D341Med (cell line): ENCODE data around the gene PLXNA3.

ENCODE experiments used
- DNase-seq: peaks from one replicate; pipeline ENCODE4 v3.0.0; 2012; ENCODE audit warnings: low spot score

PLXNA3 gene

DNA sequence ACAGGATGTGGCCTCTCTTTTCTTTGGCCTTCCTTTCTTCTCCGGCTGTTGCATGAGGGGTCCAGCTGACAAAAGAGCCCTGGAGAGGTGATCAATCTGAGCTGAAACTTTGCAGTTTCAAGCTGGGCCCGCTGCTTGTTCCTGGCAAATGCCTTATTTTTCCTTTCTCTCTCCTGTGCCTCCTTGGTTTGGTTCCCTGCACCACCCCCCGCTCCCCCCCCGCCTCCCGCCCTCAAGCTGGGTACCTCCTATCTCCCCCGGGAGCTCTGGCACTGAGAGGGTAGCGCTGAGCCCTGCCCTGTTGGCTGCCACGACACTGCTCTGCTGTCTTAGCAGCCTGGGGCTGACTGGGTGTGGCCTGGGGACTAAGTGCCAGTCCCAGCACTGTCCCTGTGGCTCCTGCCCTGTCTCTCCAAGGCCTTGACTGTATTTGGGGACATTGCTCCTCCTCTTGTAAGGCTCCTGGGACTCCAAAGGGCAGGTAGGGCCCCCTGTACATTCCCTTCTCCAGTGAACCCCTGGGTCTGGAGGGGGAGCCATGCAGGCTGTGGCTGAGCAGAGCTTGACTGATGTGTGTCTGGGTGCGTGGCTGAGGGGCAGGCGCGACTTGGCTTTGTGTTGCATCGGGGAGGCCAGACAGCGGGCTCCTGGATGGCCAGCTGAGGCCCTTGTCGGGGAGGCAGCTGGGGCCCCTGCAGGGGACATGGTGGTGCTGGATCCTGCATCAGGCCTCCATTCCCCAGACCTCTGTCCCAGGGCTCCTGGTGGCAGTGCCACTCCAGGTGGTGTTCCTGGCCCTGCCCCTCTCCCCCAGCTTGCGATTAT is 1.1 kb downstream of the PLXNA3 start:
- peak; percentile 78 for DNase-seq

DNA sequence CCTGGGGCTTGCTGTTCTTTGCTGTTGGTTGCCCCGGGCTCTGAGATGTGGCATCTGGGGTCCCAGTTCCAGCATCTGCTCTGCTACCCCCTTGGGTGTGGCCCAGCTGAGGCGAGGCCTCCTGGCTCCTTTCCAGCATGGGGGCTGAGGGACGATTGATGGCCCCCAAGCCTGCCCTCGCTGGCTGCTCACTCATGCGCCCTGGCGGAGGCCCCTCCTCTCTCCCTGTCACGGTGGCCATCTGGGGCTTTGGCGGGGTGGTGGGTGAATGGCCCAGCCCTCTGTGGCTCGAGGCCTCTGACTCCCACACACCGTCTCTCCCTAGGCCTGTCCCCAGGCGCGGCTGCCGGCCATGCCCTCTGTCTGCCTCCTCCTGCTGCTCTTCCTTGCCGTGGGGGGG is 1.8 kb downstream of the PLXNA3 start:
- DNase-seq: peak; percentile 43

DNA sequence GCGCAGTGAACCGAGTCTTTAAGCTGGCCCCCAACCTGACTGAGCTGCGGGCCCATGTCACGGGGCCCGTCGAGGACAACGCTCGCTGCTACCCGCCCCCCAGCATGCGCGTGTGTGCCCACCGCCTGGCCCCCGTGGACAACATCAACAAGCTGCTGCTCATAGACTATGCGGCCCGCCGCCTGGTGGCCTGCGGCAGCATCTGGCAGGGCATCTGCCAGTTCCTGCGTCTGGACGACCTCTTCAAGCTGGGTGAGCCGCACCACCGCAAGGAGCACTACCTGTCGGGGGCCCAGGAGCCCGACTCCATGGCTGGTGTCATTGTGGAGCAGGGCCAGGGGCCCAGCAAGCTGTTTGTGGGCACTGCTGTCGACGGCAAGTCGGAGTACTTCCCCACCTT is 2.2 kb downstream of the PLXNA3 start:
- DNase-seq: no peak

DNA sequence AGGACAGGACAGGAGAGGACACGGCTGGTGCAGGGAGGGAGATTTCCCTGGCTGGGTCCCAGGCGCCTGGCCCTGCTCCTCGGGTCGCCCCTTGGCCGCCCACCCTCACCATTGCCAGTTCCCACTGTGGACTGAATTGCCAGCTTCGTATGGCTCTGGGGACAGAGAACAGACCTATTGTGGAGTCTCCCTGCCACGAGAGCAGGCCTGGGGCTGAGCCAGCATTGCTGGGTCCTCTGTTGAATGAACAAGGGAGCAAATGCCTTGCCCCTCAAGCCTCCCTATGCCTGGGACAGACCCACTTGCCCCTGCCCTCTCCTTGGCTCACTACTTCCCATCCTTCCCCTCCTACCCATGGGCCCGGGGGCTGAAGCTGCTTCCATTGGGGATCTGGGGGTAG is 4.3 kb downstream of the PLXNA3 start:
- DNase-seq: no peak

- DNase-seq: no peak
Observed at GRCh38 chrX:154463611-154464220, 5.6 kb downstream of the PLXNA3 start.

DNA sequence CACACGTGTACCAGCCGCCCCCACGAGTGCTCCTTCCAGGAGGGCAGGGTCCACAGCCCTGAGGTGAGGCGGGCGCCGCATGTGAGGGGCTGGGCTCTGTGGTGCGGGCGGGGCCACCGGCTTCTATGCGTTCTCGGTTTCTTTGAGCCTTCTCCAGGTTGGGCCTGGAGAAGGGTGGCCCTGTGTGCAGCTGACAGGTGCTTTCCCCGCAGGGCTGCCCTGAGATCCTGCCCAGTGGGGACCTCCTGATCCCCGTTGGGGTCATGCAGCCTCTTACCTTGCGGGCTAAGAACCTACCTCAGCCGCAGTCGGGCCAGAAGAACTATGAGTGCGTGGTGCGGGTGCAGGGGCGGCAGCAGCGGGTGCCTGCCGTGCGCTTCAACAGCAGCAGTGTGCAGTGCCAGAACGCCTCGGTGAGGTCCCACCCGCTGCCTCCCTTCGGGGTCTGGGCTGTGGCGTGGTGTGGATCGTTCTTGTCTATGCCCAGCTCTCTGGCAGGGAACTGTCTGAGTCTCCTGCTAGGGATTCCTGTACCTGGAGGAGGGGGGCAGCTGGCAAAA is 6.8 kb downstream of the PLXNA3 start:
- no peak for DNase-seq

DNA sequence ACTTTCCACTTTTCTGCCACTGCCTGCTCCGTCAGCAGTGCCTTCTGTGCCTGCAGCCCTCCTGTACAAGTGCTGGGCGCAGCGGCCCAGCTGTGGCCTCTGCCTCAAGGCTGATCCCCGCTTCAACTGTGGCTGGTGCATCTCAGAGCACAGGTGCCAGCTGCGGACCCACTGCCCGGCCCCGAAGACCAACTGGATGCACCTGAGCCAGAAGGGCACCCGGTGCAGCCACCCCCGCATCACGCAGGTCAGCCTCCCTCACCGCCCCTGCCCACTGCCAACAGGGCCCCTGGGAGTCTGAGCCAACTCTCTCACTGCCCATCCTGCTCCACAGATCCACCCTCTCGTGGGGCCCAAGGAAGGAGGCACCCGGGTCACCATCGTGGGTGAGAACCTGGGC is 7.5 kb downstream of the PLXNA3 start:
- DNase-seq: no peak

GRCh38 chrX:154466036-154466435 is 8.0 kb downstream of the PLXNA3 start:
- no peak for DNase-seq

GRCh38 chrX:154466907-154467306 is 8.8 kb downstream of the PLXNA3 start:
- DNase-seq: no peak

DNA sequence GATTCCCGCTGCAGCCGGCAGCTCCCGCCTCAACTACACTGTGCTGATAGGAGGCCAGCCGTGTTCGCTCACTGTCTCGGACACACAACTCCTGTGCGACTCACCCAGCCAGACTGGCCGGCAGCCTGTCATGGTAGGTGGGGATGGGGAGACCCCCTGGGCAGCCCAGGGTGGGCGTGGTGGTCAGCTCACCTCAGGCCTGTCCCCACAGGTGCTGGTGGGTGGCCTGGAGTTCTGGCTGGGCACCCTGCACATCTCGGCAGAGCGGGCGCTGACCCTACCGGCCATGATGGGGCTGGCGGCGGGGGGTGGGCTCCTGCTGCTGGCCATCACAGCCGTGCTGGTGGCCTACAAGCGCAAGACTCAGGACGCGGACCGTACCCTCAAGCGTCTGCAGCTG is 9.5 kb downstream of the PLXNA3 start:
- DNase-seq: no peak

- DNase-seq: no peak
Observed at GRCh38 chrX:154468217-154468616, 10.1 kb downstream of the PLXNA3 start.

DNA sequence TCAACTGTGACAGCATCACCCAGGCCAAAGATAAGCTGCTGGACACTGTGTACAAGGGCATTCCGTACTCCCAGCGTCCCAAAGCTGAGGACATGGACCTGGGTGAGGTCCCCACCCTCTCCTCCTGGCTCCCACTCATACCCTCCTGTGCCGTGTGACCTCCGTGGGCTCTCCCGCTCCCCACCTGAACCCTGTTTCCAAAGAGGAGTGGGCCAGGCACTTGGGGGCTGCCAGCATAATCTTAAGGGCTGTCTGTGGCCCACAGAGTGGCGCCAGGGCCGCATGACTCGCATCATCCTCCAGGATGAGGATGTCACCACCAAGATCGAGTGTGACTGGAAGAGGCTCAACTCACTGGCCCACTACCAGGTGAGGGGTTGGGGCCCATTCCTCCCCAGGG is 11.0 kb downstream of the PLXNA3 start:
- no peak for DNase-seq

DNA sequence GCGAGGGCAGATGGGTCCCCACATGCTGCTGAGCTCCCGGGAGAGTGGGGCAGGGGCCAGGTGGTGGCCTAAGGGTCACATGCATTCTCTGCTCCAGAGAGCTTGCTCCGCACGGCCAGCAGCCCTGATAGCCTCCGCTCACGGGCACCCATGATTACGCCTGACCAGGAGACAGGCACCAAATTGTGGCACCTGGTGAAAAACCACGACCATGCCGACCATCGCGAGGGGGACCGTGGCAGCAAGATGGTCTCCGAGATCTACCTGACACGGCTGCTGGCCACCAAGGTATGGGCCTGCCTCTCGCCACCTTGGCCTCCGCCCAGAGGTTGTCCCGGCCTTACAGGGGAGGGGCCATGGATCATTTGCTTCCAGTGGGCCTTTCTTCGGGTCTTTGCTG is 11.8 kb downstream of the PLXNA3 start:
- DNase-seq: no peak

GRCh38 chrX:154470434-154470833 is 12.4 kb downstream of the PLXNA3 start:
- DNase-seq: no peak

- no peak for DNase-seq
Observed at GRCh38 chrX:154470914-154471568, 13.0 kb downstream of the PLXNA3 start.

- no peak for DNase-seq
Observed at GRCh38 chrX:154471839-154472684, 14.0 kb downstream of the PLXNA3 start.

DNA sequence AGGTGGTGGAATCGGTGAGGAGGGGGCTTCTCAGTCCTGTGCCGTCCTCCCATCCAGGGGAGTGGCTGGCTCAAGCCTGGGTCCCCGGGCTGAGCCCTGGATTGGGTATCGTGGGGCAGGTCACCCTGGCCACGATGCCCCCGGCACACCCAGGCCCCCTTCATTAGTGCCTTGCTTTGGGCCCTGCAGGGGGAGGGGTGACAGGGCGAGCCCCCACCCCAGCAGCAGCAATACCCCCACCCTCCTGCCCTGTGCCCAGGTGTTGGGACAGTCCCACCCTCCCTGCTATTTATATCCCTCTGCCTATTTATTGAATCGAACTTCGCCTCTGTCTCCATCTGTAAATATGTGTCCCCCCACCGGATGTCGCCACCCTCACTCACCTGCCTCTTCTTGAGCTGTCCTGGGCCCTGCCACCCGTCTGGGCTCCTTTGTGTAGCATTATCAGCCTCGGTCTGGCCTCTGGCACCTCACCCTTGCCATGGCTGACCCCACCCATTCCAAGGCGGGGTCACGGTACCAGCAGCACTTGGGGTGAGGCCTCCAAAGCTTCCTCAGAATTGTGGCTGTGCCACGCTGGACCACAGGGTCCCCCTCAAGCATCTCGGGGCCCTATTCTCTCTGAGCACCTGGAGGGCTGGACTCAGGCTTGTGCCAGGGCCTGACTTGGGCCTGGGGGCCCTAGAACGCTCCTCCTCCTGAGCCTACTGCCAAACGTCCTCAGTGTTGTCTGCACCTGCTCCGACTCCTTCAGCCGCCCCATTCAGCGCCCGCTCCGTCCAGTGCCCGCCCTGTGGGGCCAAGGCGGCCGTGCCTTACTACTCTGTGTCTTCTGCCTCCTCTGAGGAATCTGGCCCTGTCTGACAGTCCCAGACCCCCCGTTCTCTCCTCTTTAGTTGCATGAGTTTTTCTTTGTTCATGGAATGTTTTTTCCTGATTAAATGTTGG is 14.9 kb downstream of the PLXNA3 start:
- no peak for DNase-seq

DNA sequence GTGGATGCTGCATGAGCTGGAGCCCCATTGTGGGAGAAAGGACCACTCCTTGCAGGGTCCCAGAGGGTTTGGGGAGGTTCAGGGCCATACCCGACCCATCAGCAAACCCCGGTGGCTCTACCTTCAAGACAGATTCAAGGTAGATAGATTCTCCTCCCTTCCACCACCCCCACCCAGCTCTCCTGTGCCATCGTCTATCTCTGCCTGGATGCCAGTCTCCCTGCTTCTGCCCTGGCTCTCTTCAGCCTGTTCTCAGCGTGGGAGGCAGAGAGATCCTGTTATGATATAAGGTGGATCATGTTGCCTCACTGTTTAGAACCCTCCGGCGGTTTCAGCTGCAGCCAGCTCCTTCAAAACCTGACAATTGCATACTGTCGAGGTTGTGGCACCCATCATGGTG is 15.6 kb downstream of the PLXNA3 start:
- no peak for DNase-seq

DNA sequence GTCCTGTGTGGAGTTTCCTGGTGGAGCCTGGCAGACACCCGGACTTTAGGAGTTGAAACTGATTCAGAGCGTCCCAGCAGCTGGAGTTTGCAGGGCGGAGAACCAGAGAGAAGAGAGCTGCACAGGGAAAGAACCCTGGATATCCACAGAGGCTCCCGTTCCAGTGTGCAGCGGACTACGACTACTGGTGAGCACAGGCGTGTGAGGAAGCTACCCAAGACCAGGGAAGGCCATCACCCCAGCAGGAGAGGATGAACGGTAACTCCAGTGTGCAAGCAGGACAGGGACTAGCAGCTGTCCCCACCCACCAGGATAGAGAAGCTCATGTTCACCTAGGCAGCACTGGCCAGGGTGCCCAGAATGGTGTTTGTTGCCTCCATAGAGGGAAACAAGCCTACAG is 18.7 kb downstream of the PLXNA3 start:
- no peak for DNase-seq

DNA sequence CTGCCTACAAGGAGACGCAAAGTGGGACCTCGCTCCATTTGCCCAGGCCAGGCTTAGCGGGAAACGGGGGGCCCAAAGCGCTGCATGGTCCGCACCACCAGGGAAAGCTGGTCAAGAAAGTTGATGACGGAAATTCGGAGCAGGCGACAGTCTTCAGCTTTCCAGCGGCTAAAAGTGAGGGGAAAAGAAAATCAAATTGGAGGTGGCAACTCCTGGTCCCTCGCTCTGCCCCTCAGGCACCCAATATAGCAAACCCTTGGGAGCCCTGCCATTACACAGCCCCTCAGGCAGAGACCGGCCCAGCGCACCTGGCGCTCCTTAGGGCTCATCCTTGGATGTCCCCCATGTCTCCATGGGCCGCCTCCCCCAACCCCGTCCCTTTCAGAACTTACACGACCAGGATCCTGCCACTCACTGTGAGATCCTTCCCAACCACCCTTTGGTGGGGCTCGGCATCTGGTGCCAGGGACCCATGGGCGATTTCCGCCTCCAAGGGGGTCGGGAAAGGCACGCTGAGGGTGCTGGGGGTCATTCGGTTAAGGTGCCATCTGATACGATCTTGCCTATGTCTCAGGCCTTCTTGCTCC is 19.9 kb downstream of the PLXNA3 start:
- DNase-seq: no peak
